ENCODE data around the gene LSR.

The LSR gene

GRCh38 chr19:35310331-35310730 is 61.5 kb downstream of the LSR start:
- Histone ChIP-seq H3K9ac (ENCODE audit: low read length in 5 of 5) (no peak overlapping the region), H3K4me3 (ENCODE audit: low read depth in 1 of 5, low read length in 5 of 5) (no peak overlapping the region), H3K27ac (ENCODE audit: low read depth, low read length) (no peak overlapping the region), H3K9me3 (ENCODE audit: control insufficient read depth in 5 of 5, low read length in 5 of 5) (no peaks in the 10 kb centered on the region), H3K27me3 (ENCODE audit: control insufficient read depth in 5 of 5, insufficient read depth in 4 of 5, low read length in 5 of 5) (peaks cover 3 to 17% (median 5%) of the 10 kb centered on the region in 5 donors), H3K4me1 (ENCODE audit: control insufficient read depth in 5 of 5, insufficient read depth in 5 of 5, low read length in 5 of 5) (peaks cover 0 to 7% (median 0%) of the 10 kb centered on the region in 5 donors), H3K36me3 (ENCODE audit: control insufficient read depth in 5 of 5, insufficient read depth in 5 of 5, low read length in 5 of 5) (no peaks in the 10 kb centered on the region)

- peaks cover 0 to 7% (median 0%) of the 10 kb centered on the region in 5 donors for H3K4me1 ChIP-seq (ENCODE audit: control insufficient read depth in 5 of 5, insufficient read depth in 5 of 5, low read length in 5 of 5)
- H3K27me3 ChIP-seq (ENCODE audit: control insufficient read depth in 5 of 5, insufficient read depth in 4 of 5, low read length in 5 of 5), result peaks cover 3 to 14% (median 9%) of the 10 kb centered on the region in 5 donors
- no peak overlapping the region for H3K9ac ChIP-seq (ENCODE audit: low read length in 5 of 5)
- no peaks in the 10 kb centered on the region for H3K9me3 ChIP-seq (ENCODE audit: control insufficient read depth in 5 of 5, low read length in 5 of 5)
- H3K27ac ChIP-seq (ENCODE audit: low read depth, low read length), result no peak overlapping the region
- H3K4me3 ChIP-seq (ENCODE audit: low read depth in 1 of 5, low read length in 5 of 5), result no peak overlapping the region
- no peaks in the 10 kb centered on the region for H3K36me3 ChIP-seq (ENCODE audit: control insufficient read depth in 5 of 5, insufficient read depth in 5 of 5, low read length in 5 of 5)
These were observed 62.1 kb downstream of the LSR start for GRCh38 chr19:35310811-35311465.

- no peak overlapping the region for H3K9ac ChIP-seq (ENCODE audit: low read length in 5 of 5)
- no peak overlapping the region for H3K27ac ChIP-seq (ENCODE audit: low read depth, low read length)
- H3K4me3 ChIP-seq (ENCODE audit: low read depth in 1 of 5, low read length in 5 of 5), result no peak overlapping the region
- H3K36me3 ChIP-seq (ENCODE audit: control insufficient read depth in 5 of 5, insufficient read depth in 5 of 5, low read length in 5 of 5), result no peaks in the 10 kb centered on the region
- H3K9me3 ChIP-seq (ENCODE audit: control insufficient read depth in 5 of 5, low read length in 5 of 5), result no peaks in the 10 kb centered on the region
- peaks cover 3 to 12% (median 9%) of the 10 kb centered on the region in 5 donors for H3K27me3 ChIP-seq (ENCODE audit: control insufficient read depth in 5 of 5, insufficient read depth in 4 of 5, low read length in 5 of 5)
- peaks cover 0 to 7% (median 0%) of the 10 kb centered on the region in 5 donors for H3K4me1 ChIP-seq (ENCODE audit: control insufficient read depth in 5 of 5, insufficient read depth in 5 of 5, low read length in 5 of 5)
These were observed 63.3 kb downstream of the LSR start for GRCh38 chr19:35311901-35312665.

- Histone ChIP-seq H3K9ac (ENCODE audit: low read length in 5 of 5) (no peak overlapping the region), H3K27me3 (ENCODE audit: control insufficient read depth in 5 of 5, insufficient read depth in 4 of 5, low read length in 5 of 5) (peaks cover 0 to 12% (median 4%) of the 10 kb centered on the region in 5 donors), H3K9me3 (ENCODE audit: control insufficient read depth in 5 of 5, low read length in 5 of 5) (no peaks in the 10 kb centered on the region), H3K4me3 (ENCODE audit: low read depth in 1 of 5, low read length in 5 of 5) (no peak overlapping the region), H3K36me3 (ENCODE audit: control insufficient read depth in 5 of 5, insufficient read depth in 5 of 5, low read length in 5 of 5) (no peaks in the 10 kb centered on the region), H3K27ac (ENCODE audit: low read depth, low read length) (no peak overlapping the region), H3K4me1 (ENCODE audit: control insufficient read depth in 5 of 5, insufficient read depth in 5 of 5, low read length in 5 of 5) (peaks cover 0 to 17% (median 2%) of the 10 kb centered on the region in 5 donors)
These were observed 64.8 kb downstream of the LSR start for GRCh38 chr19:35313587-35313986.

- Histone ChIP-seq H3K4me3 (ENCODE audit: low read depth in 1 of 5, low read length in 5 of 5) (no peak overlapping the region), H3K9ac (ENCODE audit: low read length in 5 of 5) (no peak overlapping the region), H3K36me3 (ENCODE audit: control insufficient read depth in 5 of 5, insufficient read depth in 5 of 5, low read length in 5 of 5) (no peaks in the 10 kb centered on the region)
These were observed 65.2 kb downstream of the LSR start for GRCh38 chr19:35314031-35314430.

GRCh38 chr19:35314858-35315470 is 66.2 kb downstream of the LSR start:
- peaks cover under 1 to 20% (median 7%) of the 10 kb centered on the region in 5 donors for H3K4me1 ChIP-seq (ENCODE audit: control insufficient read depth in 5 of 5, insufficient read depth in 5 of 5, low read length in 5 of 5)
- H3K27ac ChIP-seq (ENCODE audit: low read depth, low read length), result no peak overlapping the region
- no peak overlapping the region for H3K4me3 ChIP-seq (ENCODE audit: low read depth in 1 of 5, low read length in 5 of 5)
- no peak overlapping the region for H3K9ac ChIP-seq (ENCODE audit: low read length in 5 of 5)
- no peaks in the 10 kb centered on the region for H3K36me3 ChIP-seq (ENCODE audit: control insufficient read depth in 5 of 5, insufficient read depth in 5 of 5, low read length in 5 of 5)
- H3K27me3 ChIP-seq (ENCODE audit: control insufficient read depth in 5 of 5, insufficient read depth in 4 of 5, low read length in 5 of 5), result peaks cover 0 to 14% (median 4%) of the 10 kb centered on the region in 5 donors
- no peaks in the 10 kb centered on the region for H3K9me3 ChIP-seq (ENCODE audit: control insufficient read depth in 5 of 5, low read length in 5 of 5)

More at GRCh38 chr19:35314031-35314430, 65.2 kb downstream of the LSR start:
- Histone ChIP-seq H3K4me1 (ENCODE audit: control insufficient read depth in 5 of 5, insufficient read depth in 5 of 5, low read length in 5 of 5) (peaks cover 0 to 21% (median 7%) of the 10 kb centered on the region in 5 donors), H3K27ac (ENCODE audit: low read depth, low read length) (no peak overlapping the region), H3K9me3 (ENCODE audit: control insufficient read depth in 5 of 5, low read length in 5 of 5) (no peaks in the 10 kb centered on the region), H3K27me3 (ENCODE audit: control insufficient read depth in 5 of 5, insufficient read depth in 4 of 5, low read length in 5 of 5) (peaks cover 0 to 15% (median 4%) of the 10 kb centered on the region in 5 donors)

- no peak overlapping the region for H3K4me3 ChIP-seq (ENCODE audit: low read depth in 1 of 5, low read length in 5 of 5)
- H3K27ac ChIP-seq (ENCODE audit: low read depth, low read length), result no peak overlapping the region
- H3K27me3 ChIP-seq (ENCODE audit: control insufficient read depth in 5 of 5, insufficient read depth in 4 of 5, low read length in 5 of 5), result peaks cover 0 to 18% (median 4%) of the 10 kb centered on the region in 5 donors
- H3K36me3 ChIP-seq (ENCODE audit: control insufficient read depth in 5 of 5, insufficient read depth in 5 of 5, low read length in 5 of 5), result no peaks in the 10 kb centered on the region
- no peak overlapping the region for H3K9ac ChIP-seq (ENCODE audit: low read length in 5 of 5)
- H3K9me3 ChIP-seq (ENCODE audit: control insufficient read depth in 5 of 5, low read length in 5 of 5), result no peaks in the 10 kb centered on the region
- peaks cover 5 to 29% (median 7%) of the 10 kb centered on the region in 5 donors for H3K4me1 ChIP-seq (ENCODE audit: control insufficient read depth in 5 of 5, insufficient read depth in 5 of 5, low read length in 5 of 5)
These were observed 67.1 kb downstream of the LSR start for GRCh38 chr19:35315883-35316282.

DNA sequence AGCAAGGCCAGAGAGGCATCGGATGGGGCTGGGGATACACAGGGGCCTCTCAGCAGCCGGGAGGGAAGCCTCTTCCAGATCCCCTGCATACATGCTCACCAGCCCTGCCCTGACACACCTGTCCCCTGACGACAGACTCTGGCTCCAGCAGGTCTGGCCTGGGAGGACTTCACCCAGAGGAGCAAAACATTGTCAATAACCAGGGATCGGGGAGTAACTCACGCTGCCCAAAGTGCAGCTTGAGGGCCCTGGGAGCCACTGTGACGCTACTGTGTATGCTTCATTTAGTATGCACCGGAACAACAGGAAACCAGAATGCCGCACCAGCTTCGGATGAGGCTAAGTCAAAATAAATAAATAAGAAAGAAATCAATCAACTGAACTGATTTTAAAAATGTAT is 67.8 kb downstream of the LSR start:
- H3K27me3 ChIP-seq (ENCODE audit: control insufficient read depth in 5 of 5, insufficient read depth in 4 of 5, low read length in 5 of 5), result peaks cover 0 to 18% (median 4%) of the 10 kb centered on the region in 5 donors
- H3K4me3 ChIP-seq (ENCODE audit: low read depth in 1 of 5, low read length in 5 of 5), result no peak overlapping the region
- H3K9ac ChIP-seq (ENCODE audit: low read length in 5 of 5), result no peak overlapping the region
- peaks cover 5 to 29% (median 7%) of the 10 kb centered on the region in 5 donors for H3K4me1 ChIP-seq (ENCODE audit: control insufficient read depth in 5 of 5, insufficient read depth in 5 of 5, low read length in 5 of 5)
- no peaks in the 10 kb centered on the region for H3K9me3 ChIP-seq (ENCODE audit: control insufficient read depth in 5 of 5, low read length in 5 of 5)
- H3K36me3 ChIP-seq (ENCODE audit: control insufficient read depth in 5 of 5, insufficient read depth in 5 of 5, low read length in 5 of 5), result no peaks in the 10 kb centered on the region
- H3K27ac ChIP-seq (ENCODE audit: low read depth, low read length), result no peak overlapping the region

Measured in subcutaneous abdominal adipose tissue (tissue), 5 donors.